ENCODE data around the gene GAPT. TPM values are rescaled to one million over a fixed set of nuclear protein-coding genes. Genes with fewer than 3 reads are reported as not detected.
"Not testable (repeated sequence)": the region's sequence is repeated elsewhere in the genome, so short reads cannot be mapped to it uniquely, and the experiment has no call there.

The GAPT gene
- total RNA-seq, 1 donor from 2014 or later, result 0.92 TPM

GRCh38 chr5:58497386-58497785 lies 6.2 kb downstream of the GAPT start:
- DNase-seq (ENCODE audit: missing footprints) (no peak), ATAC-seq (no peak)
- intact Hi-C loops (cut with DNase I), result loop anchor here (10.0 kb wide), 1 partner anchor 317 kb away; no protein-coding TSS in a partner anchor

- intact Hi-C loops (cut with DNase I), result loop anchor here (2.0 to 10.0 kb wide), 3 partner anchors 219 to 353 kb away; no protein-coding TSS in a partner anchor
- DNase-seq (ENCODE audit: missing footprints), result no peak
- no peak for ATAC-seq
Observed at GRCh38 chr5:58497921-58498320, 6.7 kb downstream of the GAPT start.

- no peak for DNase-seq (ENCODE audit: missing footprints)
Observed at GRCh38 chr5:58498340-58498942, 7.2 kb downstream of the GAPT start.

DNA sequence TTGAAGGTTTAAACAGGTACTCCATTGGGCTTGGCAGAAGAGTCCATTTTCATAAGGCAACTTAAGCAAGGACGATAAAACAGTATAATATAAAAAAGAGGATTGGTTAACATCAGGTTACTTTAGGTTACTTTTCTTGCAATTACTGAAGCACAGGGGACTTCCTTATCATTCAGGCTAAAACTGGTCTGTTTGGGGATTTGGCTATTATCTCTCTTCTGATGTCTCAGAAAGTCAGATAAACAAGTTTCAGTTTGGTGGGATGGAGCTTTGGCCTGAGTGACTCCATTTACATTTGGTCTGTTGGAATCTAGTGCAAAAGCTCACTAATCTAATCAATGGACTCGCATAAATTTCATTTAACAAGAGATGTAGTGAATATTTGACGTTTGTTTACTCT lies 8.0 kb downstream of the GAPT start:
- intact Hi-C loops (cut with DNase I), result loop anchor here (2.0 to 10.0 kb wide), 3 partner anchors 218 to 352 kb away; no protein-coding TSS in a partner anchor
- ATAC-seq (no peak), DNase-seq (ENCODE audit: missing footprints) (no peak)

More at GRCh38 chr5:58498340-58498942, 7.2 kb downstream of the GAPT start:
- ATAC-seq, result no peak
- intact Hi-C loops (cut with DNase I), result loop anchor here (2.0 to 10.0 kb wide), 3 partner anchors 218 to 352 kb away; no protein-coding TSS in a partner anchor

GRCh38 chr5:58499941-58500340 lies 8.7 kb downstream of the GAPT start:
- intact Hi-C loops (cut with DNase I), result loop anchor here (2.0 to 10.0 kb wide), 3 partner anchors 217 to 351 kb away; no protein-coding TSS in a partner anchor
- ATAC-seq, result no peak
- DNase-seq (ENCODE audit: missing footprints), result no peak

GRCh38 chr5:58501778-58502417 lies 10.7 kb downstream of the GAPT start:
- DNase-seq (ENCODE audit: missing footprints), result no peak
- intact Hi-C loops (cut with DNase I), result no loop called here
- no peak for ATAC-seq

GRCh38 chr5:58503390-58504046 lies 12.3 kb downstream of the GAPT start:
- ATAC-seq (no peak), DNase-seq (ENCODE audit: missing footprints) (no peak)
- intact Hi-C loops (cut with DNase I), result no loop called here

DNA sequence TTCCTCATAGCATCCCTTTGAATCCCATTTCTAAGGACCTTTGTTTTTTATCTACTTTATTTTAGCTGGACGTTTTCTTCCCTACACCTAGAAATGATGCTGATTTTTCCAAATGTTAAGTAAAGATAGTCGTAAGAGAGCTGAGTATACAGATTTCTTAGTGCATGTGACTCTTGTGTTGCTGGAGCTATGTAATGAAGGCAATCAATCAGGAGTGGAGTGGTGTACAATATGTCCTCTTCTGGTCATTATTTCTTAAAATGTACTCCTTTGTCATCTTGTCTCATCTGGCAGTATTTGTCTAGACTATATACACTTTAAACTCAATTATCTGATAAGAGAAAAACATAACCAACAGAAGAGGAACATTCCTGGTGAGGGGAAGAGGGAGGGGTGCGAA lies 13.5 kb downstream of the GAPT start:
- DNase-seq (ENCODE audit: missing footprints) (no peak), ATAC-seq (no peak)
- intact Hi-C loops (cut with DNase I), result no loop called here

- ATAC-seq, result no peak
- no peak for DNase-seq (ENCODE audit: missing footprints)
- intact Hi-C loops (cut with DNase I), result no loop called here
Observed at GRCh38 chr5:58505502-58505901, 14.3 kb downstream of the GAPT start.

GRCh38 chr5:58505971-58506640 lies 14.9 kb downstream of the GAPT start:
- ATAC-seq (no peak), DNase-seq (ENCODE audit: missing footprints) (no peak)
- intact Hi-C loops (cut with DNase I), result no loop called here

- DNase-seq (ENCODE audit: missing footprints), result no peak
- intact Hi-C loops (cut with DNase I), result no loop called here
Observed at GRCh38 chr5:58507715-58508114, 16.5 kb downstream of the GAPT start.

DNA sequence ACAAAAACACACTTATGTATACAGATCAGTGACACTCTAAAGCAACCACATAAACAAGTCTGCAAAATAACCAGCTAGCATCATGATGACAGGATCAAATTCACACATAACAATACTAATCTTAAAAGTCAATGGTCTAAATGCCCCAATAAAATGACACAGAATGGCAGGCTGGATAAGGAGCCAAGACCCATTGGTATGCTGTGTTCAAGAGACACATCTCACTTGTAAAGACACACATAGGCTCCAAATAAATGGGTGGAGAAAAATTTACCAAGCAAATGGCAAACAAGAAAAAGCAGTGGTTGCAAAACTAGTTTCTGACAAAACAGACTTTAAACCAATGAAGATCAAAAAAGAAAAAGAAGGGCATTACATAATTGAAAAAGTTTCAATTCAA lies 26.0 kb downstream of the GAPT start:
- intact Hi-C loops (cut with DNase I), result no loop called here
- ATAC-seq (no peak), DNase-seq (ENCODE audit: missing footprints) (no peak)

More at GRCh38 chr5:58507715-58508114, 16.5 kb downstream of the GAPT start:
- ATAC-seq, result no peak

- intact Hi-C loops (cut with DNase I), result no loop called here
- no peak for DNase-seq (ENCODE audit: missing footprints)
- ATAC-seq, result no peak
Observed at GRCh38 chr5:58523956-58524355, 32.7 kb downstream of the GAPT start.

- no peak for ATAC-seq
- no peak for DNase-seq (ENCODE audit: missing footprints)
- intact Hi-C loops (cut with DNase I), result no loop called here
Observed at GRCh38 chr5:58524571-58524970, 33.3 kb downstream of the GAPT start.

DNA sequence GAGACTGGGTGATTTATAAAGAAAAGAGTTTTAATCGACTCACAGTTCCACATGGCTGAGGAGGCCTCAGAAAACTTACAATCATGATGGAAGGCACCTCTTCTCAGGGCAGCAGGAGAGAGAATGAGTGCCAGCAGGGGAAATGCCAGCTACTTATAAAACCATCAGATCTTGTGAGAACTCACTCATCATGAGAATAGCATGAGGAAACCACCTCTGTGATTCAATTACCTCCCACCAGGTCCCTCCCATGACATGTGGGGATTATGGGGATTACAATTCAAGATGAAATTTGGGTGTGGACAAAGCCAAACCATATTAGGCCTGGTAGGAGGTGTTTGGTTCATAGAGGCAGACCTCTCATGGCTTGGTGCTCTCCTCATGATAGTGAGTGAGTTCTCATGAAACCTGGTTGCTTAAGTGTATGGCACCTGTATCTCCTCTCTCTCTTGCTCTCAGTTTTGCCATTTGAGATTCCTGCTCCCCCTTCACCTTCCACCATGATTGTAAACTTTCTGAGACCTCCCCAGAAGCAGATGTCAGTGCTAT lies 39.8 kb downstream of the GAPT start:
- DNase-seq (ENCODE audit: missing footprints) (no peak), ATAC-seq (no peak)
- intact Hi-C loops (cut with DNase I), result no loop called here

DNA sequence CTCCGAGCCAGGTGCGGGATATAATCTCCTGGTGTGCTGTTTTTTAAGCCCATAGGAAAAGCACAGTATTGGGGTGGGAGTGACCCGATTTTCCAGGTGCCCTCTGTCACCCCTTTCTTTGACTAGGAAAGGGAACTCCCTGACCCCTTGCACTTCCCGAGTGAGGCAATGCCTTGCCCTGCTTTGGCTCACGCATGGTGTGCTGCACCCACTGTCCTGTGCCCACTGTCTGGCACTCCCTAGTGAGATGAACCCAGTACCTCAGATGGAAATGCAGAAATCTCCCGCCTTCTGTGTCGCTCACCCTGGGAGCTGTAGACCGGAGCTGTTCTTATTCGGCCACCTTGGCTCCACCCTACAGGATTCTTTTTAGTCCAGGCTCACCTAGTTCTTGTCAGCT lies 50.7 kb downstream of the GAPT start:
- DNase-seq (ENCODE audit: missing footprints); ATAC-seq; intact Hi-C loops (cut with DNase I): not testable (repeated sequence)

- intact Hi-C loops (cut with DNase I), result no loop called here
- ATAC-seq, result no peak
- no peak for DNase-seq (ENCODE audit: missing footprints)
Observed at GRCh38 chr5:58542709-58543108, 51.5 kb downstream of the GAPT start.

- no peak for ATAC-seq
- intact Hi-C loops (cut with DNase I), result no loop called here
- peak; percentile 15 for DNase-seq (ENCODE audit: missing footprints)
Observed at GRCh38 chr5:58543723-58544122, 52.5 kb downstream of the GAPT start.

DNA sequence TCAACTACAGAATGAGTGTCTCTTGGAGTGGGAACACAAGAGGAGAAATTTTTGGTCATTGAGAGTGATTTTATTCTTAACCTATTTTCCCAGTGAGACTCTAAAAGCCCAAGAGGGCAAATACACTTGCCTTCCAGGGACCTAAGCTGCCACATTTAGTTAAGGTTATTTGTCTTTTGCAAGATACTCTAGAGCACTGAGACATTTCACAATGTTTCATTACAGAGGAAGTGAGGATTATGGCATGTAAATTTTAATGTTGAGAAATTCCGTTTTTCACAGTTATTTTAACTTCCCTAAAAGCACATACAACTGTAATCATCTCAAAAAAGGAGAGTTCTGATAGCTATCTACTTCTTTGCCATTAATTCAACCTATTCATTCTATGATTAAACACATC lies 53.0 kb downstream of the GAPT start:
- intact Hi-C loops (cut with DNase I), result no loop called here
- DNase-seq (ENCODE audit: missing footprints), result no peak
- ATAC-seq, result no peak
